HG03469 (cell line): ENCODE measurements around the gene KCNQ1OT1.

Experiments used
- ATAC-seq: cut with Tn5 transposase; IDR thresholded peaks from one replicate; pipeline ENCODE4 v1.9.1; 2021; ENCODE audit warnings: mild to moderate bottlenecking, moderate library complexity, moderate number of reproducible peaks; ENCODE audit not compliant: unreplicated experiment

The KCNQ1OT1 gene

DNA sequence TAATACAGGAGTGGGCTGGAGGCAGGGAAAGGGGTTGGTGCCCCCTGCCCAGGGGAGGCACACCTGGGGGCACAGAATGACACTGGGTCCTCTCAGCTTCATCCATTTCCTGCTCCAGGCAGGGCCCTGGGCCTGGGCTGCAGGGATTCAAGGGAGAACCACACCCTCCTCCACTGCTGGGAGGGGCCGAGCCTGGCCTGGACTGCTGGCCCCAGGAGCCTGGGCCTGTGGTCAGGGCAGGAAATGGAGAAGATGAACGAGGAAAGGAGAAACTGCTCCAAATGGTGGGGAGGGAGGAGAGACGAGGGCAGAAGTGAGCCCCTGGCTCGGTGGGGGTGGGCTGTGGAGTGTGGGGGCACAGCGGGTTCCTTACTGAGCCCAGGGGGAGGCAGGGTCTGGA lies 38.1 kb upstream of the KCNQ1OT1 start:
- no peak for ATAC-seq

- no peak for ATAC-seq
These were observed 37.4 kb upstream of the KCNQ1OT1 start for GRCh38 chr11:2737226-2737590.

GRCh38 chr11:2736577-2737225 lies 36.9 kb upstream of the KCNQ1OT1 start:
- ATAC-seq = no peak

DNA sequence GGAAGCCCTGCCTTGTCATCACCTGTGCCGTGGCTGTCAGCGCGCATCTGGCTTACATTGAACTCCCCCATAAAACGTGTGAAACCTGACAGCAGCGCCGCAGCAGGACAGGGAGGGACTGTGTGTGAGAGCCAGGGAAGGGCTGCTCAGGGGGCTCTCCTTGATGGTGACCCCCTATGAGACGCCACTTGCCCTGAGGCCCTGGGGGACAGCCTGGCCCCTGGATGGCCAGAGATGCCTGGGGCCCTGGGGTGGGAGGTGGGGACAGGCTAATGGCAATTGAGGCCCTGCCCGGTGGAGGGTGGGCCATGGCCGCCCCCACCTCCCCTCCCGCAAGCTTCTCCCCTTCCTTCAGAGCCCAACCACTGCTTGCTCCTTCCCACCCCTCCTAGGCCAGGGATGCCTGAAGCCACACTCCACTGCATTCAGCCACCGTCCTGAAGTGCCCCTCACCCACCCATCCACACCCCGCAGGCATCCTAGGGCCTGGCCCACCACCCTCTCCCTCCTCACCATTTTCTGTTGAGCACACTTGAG lies 35.3 kb upstream of the KCNQ1OT1 start:
- no peak for ATAC-seq

DNA sequence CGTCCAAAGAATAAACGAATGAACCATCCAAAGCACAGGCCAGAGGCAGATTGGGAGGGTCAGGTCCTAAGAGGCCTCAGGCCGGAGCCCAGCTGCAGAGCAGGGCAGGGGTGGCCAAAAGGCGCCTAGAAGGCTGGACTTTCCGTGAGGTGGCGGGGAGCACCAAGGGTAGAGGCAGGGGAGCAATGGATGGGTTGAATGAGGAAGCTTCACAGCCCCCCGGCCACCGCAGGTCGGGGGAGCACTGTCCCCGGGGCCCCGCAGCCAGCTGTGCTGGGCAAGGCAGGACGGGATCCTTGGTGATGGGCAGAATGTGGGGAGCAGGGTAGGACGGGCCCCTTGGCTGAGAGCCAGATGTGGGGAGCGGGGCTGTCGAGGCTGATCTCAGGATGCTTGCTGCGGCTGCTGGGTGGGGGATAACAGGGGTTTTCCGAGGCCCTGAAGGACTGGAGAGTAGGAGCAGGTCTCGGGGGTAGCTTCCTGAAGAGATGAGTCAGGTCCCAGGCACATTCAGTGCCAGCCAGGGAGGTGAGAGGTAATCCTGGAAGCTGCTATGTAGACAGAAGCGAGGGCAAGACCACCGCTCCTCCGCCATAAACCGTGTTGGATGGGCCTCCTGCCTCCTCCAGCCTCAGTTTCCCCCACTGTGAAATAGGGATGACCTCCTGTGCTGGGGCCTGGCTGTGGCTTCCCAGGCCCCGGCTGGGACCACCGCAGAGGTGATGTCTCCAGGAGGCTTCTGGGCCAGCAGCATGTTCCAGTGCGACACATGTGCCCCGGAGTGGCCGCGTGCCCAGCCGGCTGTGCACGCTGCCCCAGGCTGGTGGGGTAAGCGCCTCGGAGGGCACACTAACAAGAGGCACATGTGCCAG lies 34.6 kb upstream of the KCNQ1OT1 start:
- no peak for ATAC-seq

- no peak for ATAC-seq
These were observed 33.3 kb upstream of the KCNQ1OT1 start for GRCh38 chr11:2732940-2733628.

- ATAC-seq = no peak
These were observed 32.6 kb upstream of the KCNQ1OT1 start for GRCh38 chr11:2732261-2732939.

- no peak for ATAC-seq
These were observed 31.6 kb upstream of the KCNQ1OT1 start for GRCh38 chr11:2731130-2732125.

DNA sequence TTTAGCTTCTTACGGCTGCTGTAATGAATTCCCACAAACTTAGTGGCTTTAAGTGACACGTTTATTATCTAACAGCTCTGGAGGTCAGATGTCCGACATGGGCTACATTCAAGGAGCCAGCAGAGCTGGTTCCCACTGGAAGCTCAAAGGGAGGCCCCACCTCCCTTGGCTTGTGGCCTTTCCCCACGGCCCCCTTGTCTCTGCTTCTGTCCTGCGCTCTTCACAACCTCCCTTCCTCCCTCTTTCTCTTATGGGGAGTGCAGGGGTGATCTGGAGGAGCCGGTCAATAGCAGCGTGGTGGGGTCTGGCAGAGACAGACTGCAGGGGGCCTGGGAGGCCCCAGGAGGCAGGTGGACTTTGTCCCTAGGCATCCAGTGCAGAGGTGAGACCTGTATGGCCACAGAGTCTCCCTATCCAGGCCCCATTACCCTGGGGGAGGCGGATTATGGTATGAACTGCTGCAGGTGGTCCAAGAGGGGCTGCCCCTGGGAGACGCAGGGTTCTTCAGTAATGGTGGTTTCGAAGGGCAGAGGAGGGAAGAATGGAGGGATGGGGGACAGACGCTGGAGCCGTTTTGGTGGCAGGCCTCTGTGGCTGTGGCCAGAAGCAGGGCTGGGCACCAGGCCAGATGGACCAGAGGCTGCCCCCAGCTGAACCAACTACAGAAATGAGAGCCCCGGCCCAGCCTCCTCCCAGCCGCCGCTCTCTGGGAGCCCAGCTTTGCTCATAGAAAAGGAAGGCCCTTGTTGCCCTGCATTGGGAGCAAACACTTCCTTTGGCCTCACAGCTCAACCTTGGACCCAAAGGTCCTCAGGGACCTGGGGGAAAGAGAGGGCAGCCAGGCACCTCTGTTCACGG lies 30.7 kb upstream of the KCNQ1OT1 start:
- no peak for ATAC-seq

- ATAC-seq = no peak
These were observed 30.0 kb upstream of the KCNQ1OT1 start for GRCh38 chr11:2729841-2730240.

DNA sequence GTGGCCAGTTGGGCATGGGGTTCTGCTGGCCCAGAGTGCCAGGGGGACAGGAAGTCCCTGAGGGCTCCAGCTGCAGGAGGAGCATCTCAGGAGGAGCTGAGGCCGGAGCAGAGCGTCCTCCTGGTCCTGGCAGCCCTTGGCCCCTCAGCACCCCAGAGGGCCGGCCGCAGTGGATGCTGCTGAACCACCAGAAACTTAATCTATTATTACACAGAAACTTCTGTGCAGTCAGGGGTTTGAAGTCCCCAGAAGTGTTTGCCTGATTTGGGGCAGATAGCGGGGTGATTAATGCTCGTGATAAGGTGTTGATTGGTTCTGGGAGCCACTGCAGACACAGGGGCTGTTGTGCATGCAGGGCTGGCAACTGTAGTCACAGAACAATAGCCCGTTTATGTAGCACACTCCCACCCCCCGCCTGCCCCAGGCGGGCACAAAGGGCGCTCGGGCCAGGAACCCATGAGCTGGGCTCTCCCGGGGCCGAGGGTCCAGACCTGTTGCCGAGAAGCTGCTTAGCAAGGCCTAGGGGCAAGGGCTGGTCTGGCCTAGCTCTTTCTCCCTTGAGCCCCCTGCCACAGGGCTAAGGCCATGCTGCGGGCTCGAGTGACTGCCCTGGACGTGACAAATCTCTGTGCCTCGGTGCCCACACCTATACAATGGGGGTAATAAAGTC lies 29.0 kb upstream of the KCNQ1OT1 start:
- no peak for ATAC-seq

- no peak for ATAC-seq
These were observed 28.4 kb upstream of the KCNQ1OT1 start for GRCh38 chr11:2728128-2728662.

DNA sequence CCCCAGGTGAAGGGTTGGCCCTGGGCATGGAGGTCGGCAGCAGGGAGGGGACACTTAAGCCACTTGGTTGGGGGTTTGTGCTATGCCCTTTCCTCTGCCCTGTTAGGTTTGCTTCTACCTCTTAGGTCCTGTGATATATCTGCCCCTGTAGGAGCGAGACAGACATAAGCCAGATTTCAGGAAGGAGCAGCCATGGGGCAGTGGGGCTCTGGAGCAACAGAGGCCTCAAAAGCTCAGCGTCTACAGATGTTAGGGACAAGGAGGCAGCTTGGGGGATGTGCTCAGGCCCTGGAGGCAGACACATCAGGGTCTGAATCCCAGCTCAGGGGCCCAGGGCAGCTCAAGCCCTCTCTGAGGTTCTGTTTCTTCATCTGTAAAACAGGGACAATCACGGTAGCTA lies 27.2 kb upstream of the KCNQ1OT1 start:
- ATAC-seq = no peak

GRCh38 chr11:2725368-2726300 lies 25.8 kb upstream of the KCNQ1OT1 start:
- ATAC-seq = no peak

DNA sequence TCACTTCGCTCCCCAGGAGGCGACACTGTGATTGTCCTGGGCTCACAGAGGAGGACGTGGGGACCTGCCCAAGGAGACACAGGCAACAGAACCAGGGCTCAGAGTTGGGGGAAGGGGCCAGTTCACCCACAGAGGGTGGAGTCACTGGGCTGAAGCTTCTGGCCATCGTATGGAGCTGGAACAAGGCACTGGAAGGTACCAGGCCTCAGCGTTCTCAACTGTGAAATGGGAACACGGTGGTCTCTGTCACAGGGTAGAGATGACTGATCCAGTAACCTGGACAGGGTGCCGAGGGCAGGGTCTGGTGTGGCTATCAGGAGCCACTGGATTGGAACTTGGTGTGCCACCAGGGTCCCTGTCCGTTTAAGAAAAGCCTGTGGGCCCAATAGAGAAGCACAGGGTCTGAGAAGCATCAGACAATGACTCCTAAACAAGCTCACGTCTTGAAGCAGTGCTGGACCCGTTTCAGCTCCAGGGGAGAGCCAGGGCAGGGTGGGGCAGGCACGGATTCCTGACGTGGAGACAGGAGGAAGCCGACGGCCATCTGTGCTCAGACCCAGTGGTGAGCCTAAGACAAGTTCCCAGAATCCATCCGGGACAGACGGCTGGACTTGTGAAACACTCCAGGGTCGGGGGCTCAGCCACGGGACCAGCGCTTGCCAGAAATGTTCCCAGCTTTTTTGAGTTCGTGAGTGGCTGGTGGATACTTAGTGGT lies 25.0 kb upstream of the KCNQ1OT1 start:
- no peak for ATAC-seq

DNA sequence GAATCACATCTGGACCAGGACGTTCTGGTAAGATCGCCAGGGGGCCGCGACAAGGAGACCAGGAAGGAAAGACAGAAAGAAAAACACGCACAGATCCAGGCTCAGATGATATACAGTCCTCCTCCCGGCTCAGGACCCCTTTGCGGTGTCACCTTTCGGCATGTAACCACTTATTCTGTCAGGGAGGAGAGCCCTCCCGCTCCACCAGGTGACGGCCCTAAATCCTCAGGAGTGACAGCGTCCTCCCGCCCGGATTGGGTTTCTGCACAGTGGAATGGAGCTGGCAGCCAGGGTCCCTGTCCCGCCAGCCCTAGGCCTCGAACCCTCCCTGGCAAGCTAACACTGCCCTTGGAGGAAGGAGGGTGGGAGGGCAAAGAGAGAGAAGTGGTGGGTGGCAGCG lies 24.3 kb upstream of the KCNQ1OT1 start:
- no peak for ATAC-seq
